Measurements from ENCODE around the gene PUSL1.

The PUSL1 gene

GRCh38 chr1:1273512-1274298, 34.7 kb upstream of the PUSL1 start, which contains the start of gene UBE2J2 (continued):
- TF ChIP-seq ZNF324 (tag by site-specific recombination; IDR thresholded peaks at IDR 0.05) (no peak), OSR2 (tag by site-specific recombination; IDR thresholded peaks at IDR 0.05) (no peak), ZNF138 (tag by site-specific recombination; IDR thresholded peaks at IDR 0.05; ENCODE audit: borderline replicate concordance) (no peak), ZNF580 (tag by site-specific recombination; IDR thresholded peaks at IDR 0.05) (no peak), ZNF639 (tag by site-specific recombination; IDR thresholded peaks at IDR 0.05) (no peak), ZNF404 (tag by site-specific recombination; IDR thresholded peaks at IDR 0.05) (no peak), SP3 (tag by site-specific recombination; IDR thresholded peaks at IDR 0.05) (peak; percentile 74), PRDM1 (tag by site-specific recombination; IDR thresholded peaks at IDR 0.05) (no peak), ZNF274 (IDR thresholded peaks at IDR 0.05; ENCODE audit: low read length) (no peak), ZNF274 (tag by site-specific recombination; IDR thresholded peaks at IDR 0.05; ENCODE audit: borderline replicate concordance) (no peak), ZNF394 (tag by site-specific recombination; IDR thresholded peaks at IDR 0.05; ENCODE audit: borderline replicate concordance) (no peak), GLI4 (tag by site-specific recombination; IDR thresholded peaks at IDR 0.05) (no peak), ZNF548 (tag by site-specific recombination; IDR thresholded peaks at IDR 0.05) (no peak), SP7 (tag by site-specific recombination; IDR thresholded peaks at IDR 0.05) (0 out of 2 replicates have a peak, but pooled peaks have one; percentile 27), ZNF704 (tag by site-specific recombination; IDR thresholded peaks at IDR 0.05) (no peak), ZNF26 (tag by site-specific recombination; IDR thresholded peaks at IDR 0.05) (no peak), ZNF341 (tag by site-specific recombination; IDR thresholded peaks at IDR 0.05; ENCODE audit: low read depth) (no peak), ZNF571 (tag by site-specific recombination; IDR thresholded peaks at IDR 0.05) (no peak), ZNF292 (tag by site-specific recombination; IDR thresholded peaks at IDR 0.05; ENCODE audit: borderline replicate concordance, low read depth) (no peak), ZNF37A (tag by site-specific recombination; IDR thresholded peaks at IDR 0.05) (no peak), ZNF530 (tag by site-specific recombination; IDR thresholded peaks at IDR 0.05; ENCODE audit: low read depth) (no peak), ZBTB48 (tag by site-specific recombination; IDR thresholded peaks at IDR 0.05) (peak; percentile 50; the same call in 1 of the 2 replicates), ZFP37 (tag by site-specific recombination; IDR thresholded peaks at IDR 0.05) (no peak), ZNF221 (tag by site-specific recombination; IDR thresholded peaks at IDR 0.05; ENCODE audit: borderline replicate concordance) (no peak), GLI2 (tag by site-specific recombination; IDR thresholded peaks at IDR 0.05; ENCODE audit: borderline replicate concordance, low read depth) (no peak), HOXD13 (CRISPR knock-in tag; IDR thresholded peaks at IDR 0.05; ENCODE audit: borderline replicate concordance) (no peak), KLF8 (tag by site-specific recombination; IDR thresholded peaks at IDR 0.05) (peak; percentile 92), INSM2 (tag by site-specific recombination; IDR thresholded peaks at IDR 0.05) (no peak), YY1 (tag by site-specific recombination; IDR thresholded peaks at IDR 0.05) (peak; percentile 88), ZNF624 (tag by site-specific recombination; IDR thresholded peaks at IDR 0.05) (no peak), KLF1 (tag by site-specific recombination; IDR thresholded peaks at IDR 0.05) (peak; percentile 58), ZNF398 (tag by site-specific recombination; IDR thresholded peaks at IDR 0.05) (no peak), ZNF561 (tag by site-specific recombination; IDR thresholded peaks at IDR 0.05; ENCODE audit: borderline replicate concordance) (no peak), KLF10 (tag by site-specific recombination; IDR thresholded peaks at IDR 0.05) (no peak)

Data from HEK293 (cell line).